Muscle of back (tissue), 11 donors: ENCODE data around the gene LONRF2. TPM values are rescaled to one million over a fixed set of nuclear protein-coding genes. Genes with fewer than 3 reads are reported as not detected.

Source experiments
- DNase-seq, 3 donors: peaks; one replicate each; pipeline versions ENCODE4 v3.0.0 to v3.0.0-alpha.2; 2013
- polyA plus RNA-seq, 10 donors: library from polyadenylated mRNA; unstranded; fragments of 120-200 nt; gene quantifications; one replicate each; pipeline ENCODE4 v1.2.1, GENCODE V29; 2013; ENCODE audit not compliant: insufficient read length in 10 of 10

The LONRF2 gene
- polyA plus RNA-seq, 10 donors = 0.70 to 1.7 (median 1.00) TPM

- no peak for DNase-seq
Measured at GRCh38 chr2:100276716-100277115, 45.6 kb downstream of the LONRF2 start.

GRCh38 chr2:100275200-100275589 is 47.1 kb downstream of the LONRF2 start:
- no peak for DNase-seq

DNA sequence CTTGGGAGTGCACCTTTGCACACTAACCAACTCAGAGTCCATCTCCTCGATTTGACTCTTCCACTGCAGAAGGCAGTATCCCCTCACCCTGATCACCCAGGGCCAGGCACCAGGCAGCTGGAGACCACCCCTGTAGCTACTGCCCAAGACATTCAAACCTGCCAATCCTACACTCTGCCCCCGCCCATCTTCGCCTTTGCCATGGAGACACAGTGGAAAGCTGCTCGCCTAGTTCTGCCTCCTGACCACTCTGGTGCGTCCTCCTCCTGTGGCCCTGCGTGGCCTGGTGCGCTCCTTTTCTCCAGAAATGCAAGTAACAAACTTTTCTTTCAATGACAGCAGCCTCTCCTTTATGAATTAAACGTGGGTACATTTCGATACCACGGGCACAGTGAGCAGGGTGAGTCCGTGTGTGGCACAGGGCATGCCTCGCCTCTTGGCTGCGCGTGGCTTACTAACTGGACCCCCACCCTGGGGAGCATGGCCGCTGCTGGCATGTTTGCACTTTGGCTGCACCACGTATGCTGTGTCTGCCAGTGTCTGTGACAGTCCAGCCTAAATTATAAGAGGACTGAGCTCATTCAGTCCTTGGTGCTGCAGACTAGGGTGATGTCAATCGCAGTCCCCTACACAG is 47.6 kb downstream of the LONRF2 start:
- no peak for DNase-seq

DNA sequence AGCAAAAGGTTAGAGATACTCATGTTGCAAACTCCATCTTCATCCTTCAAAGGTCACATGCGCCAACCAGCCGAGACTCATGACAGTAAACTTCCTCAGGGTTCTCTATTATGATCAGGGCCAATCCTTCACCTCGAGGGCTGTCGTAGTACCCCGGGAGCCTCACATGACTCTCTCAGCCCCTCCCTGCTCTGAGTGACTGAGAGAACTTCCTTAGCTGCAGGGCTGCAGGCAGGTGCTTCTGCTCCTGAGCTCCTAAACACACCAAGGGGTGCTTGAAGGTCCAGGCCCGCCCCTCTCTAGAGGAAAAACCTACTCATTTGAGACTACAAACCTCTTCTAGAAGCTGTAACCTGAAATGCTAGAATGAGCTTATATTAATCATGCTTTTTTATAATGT is 48.2 kb downstream of the LONRF2 start:
- DNase-seq = no peak

GRCh38 chr2:100273387-100273786 is 48.9 kb downstream of the LONRF2 start:
- no peak for DNase-seq

- peak; percentile 49 to 92 (median 84) for DNase-seq
Measured at GRCh38 chr2:100272841-100273329, 49.4 kb downstream of the LONRF2 start.

DNA sequence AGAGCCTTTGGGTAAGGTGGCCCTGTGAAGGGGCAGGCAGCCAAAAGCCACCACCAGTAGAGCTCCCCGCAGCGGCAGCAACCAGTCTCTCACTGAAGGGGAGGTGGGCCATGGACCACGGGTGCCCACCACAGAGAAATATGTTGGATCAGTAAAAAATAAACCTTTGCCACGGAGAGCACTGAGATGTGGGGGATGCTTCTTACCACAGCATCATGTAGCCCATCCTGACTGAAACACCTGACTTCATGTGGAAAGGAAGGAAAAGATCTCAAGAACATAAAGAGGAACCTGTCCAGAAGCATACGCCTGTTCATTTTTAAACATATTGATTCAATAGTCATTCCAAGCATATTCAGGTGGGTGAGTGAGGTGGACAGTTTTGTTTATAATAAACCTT is 51.1 kb downstream of the LONRF2 start:
- no peak for DNase-seq

DNA sequence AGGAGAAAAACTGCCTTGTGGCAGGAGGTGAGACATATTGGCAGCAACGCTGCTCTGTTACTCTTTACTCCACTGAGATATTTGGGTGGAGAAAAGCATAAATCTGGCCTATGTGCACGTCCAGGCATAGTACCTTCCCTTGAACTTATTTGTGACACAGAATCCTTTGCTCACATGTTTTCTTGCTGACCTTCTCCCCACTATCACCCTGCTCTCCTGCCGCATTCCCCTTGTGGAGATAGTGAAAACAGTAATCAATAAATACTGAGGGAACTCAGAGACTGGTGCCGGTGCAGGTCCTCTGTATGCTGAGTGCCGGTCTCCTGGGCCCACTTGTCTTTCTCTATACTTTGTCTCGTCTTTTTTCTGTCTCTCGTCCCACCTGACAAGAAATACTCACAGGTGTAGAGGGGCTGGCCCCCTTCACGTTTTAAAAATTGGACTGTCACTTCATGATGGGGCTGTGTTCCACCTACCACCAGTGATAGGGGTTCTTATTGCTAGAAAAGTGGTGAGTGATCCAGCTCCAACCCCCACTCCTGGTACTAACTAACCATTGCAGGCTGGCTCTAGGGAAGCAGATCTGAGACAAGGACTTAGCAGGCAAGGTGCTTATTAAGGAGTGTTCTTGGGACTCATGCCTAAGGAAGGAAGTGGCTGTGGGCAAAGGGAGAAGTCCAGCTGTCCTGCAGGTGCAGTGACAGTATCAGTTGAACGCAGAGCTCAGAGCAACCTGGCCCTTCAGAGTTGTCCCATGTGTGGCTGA is 51.7 kb downstream of the LONRF2 start:
- no peak for DNase-seq

GRCh38 chr2:100269889-100270288 is 52.4 kb downstream of the LONRF2 start:
- DNase-seq = no peak

GRCh38 chr2:100268986-100269385 is 53.3 kb downstream of the LONRF2 start:
- no peak for DNase-seq

GRCh38 chr2:100267751-100268150 is 54.5 kb downstream of the LONRF2 start:
- DNase-seq = no peak

DNA sequence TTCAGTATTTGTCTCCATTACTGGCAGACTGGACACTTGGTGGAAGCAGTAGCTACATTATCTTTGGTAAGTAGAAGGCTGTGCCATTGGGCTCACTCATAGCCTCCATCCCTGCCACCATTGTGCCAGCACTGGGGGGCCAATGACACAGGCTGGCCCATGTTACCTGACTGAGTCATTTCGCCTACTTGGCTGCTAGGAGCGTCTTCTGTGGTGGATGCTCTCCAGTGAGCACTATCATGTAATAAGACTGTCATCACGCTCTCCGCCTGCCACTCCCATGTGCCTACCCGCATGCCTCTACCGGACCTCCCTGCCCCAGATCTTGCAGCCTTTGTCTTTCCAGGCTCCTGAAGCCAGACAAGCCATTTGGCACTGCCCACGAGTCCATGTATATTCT is 56.2 kb downstream of the LONRF2 start:
- DNase-seq = no peak

DNA sequence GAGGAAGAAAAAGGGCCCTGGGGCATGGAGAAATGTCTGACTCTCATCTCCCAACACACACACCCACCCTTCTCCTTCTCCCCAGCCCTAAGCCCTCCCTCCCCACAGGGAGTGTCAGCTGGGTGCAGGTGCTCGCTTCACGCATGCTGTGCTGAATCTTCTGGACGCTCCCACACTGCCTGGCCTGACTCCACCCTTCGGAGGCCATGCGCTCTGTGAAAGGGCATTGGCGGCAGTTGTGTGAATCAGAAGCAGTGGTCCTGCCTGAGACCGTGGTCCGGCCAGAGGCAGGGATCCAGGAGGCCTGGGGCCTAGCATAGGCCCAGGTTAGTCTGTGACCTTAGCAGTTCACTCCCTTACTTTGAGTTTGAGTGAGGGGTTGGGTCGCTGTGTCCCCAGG is 57.1 kb downstream of the LONRF2 start:
- DNase-seq = no peak

GRCh38 chr2:100264651-100265050 is 57.6 kb downstream of the LONRF2 start:
- no peak for DNase-seq

- DNase-seq = no peak
Measured at GRCh38 chr2:100264121-100264520, 58.2 kb downstream of the LONRF2 start.

DNA sequence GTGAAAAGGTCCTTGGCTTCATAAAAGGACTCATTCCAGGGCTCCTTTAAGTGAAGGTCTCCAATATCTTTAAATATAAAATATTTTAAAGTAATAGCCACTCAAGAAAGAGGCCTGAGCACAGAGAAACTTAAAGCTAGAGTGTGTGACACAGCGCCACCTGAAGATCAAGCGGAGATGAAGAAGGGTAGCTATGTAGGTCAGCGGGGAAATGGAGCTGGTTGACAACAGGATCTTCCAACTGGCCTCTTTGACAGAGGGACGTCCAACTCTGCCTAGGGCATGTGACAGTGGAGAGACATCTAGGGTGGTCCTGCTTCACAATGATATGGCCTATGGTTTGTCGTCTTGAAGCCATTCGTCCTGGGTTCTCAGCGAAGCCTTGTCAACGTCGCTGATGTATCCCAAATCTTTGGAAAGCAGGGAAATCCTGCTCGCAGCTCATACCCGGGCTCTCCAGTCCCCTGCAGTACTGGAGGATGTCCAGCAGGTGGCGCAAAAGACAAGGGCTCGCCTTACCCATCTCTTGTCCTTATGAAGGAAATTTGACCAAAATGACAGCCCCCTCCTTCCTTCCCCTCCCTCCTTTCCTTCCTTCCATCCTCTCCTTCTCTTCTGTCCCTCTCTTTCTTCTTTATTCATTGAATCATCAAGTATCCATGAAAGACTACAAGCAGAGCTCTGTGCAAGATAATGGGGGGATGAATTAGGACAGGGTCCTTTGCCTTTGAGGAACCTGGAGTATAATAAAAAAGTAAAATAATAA is 59.6 kb downstream of the LONRF2 start:
- peak; percentile 47 to 74 (median 69) for DNase-seq

- DNase-seq = no peak
Measured at GRCh38 chr2:100262046-100262445, 60.3 kb downstream of the LONRF2 start.

DNA sequence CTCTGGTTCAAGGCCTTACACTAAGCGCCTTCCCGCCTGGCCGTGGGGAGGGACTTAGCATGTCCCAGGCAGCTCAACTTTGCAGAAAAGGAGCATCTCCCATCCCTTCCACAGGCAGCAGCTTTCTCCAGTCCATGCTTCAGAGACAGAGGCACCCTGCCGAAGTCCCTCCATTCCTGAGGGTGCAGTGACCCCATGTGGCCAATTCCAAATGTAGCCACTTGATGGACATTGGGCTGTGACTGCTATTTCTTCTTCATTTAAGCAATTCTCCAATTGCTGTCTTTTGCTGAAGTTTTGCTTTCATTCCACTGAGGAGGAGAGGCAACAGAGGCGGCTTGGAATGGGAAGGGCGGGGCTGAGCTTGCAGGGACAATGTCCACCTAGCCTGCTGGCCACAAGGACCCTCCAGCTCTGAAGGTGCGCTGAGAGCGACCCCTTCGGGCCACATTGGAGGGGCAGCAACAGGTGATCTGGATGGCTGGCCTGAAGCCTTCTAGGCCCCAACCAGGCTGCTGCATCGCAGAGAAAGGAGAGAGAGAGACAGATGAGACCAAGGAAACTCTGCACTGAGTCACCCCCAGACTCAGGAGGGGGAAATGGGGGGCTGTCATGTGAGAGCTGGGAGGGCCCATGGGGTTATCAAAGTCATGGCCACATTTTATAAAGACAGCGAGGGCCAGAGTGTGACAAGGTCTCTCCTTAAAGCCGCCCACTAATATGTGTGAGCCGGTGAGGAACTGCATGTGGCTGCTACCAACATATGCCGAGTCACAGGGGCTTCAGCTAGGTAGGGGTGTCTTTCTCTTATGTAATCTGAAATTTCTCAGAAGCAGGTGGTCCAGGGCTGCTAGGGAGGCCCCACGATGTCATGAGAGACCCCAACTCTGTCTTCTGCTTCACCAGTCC is 61.3 kb downstream of the LONRF2 start:
- DNase-seq = peak; percentile 71 to 89 (median 79)

- no peak for DNase-seq
Measured at GRCh38 chr2:100259106-100259505, 63.2 kb downstream of the LONRF2 start.

DNA sequence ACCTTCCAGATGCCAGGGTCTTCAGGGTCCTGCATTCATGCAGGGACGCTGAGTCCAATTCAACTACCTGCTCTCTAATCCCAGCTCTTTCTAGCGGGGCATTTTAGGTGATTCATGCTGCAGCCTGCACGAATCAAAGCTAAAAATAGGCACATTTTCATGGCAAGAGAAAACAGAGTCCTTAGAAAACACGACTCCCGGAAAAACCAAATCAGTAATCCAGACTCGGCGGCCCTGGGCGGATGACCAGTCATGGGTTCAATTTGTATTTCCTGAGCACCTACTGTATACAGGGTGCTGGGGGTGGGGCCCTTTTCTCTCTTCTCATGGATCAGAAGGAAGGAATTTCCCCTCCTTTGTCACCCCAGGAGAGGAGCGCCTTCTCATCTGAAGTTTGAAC is 64.4 kb downstream of the LONRF2 start:
- DNase-seq = no peak

DNA sequence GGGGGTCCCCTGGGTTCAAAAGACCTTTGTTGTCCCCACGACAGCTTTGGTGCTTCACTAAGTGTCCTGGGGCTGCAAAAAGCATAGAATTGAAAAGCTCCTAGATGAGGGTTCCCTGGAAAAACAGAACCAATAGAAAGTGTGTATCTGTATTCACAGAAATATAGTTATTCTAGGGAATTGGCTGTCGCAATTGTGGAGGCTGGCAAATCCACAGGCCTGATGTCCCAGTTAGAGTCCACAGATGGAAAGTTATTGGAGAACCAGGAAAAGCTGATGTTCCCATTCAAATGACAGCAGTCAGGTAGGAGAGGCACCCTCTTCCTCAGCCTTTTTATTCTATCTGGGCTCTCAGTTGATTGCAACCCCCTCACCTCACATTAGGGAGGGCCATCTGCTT is 65.5 kb downstream of the LONRF2 start:
- no peak for DNase-seq

GRCh38 chr2:100256416-100256815 is 65.9 kb downstream of the LONRF2 start:
- DNase-seq = no peak
